Stimulated activated CD8-positive, alpha-beta memory T cell treated with anti-CD3 and anti-CD28 coated beads, Interleukin-15, amount 100 ng/mL, for 1 hour (primary cell): ENCODE data around the gene SHCBP1L.

Experiments used
- DNase-seq: peaks from one replicate; pipeline ENCODE4 v3.0.0-alpha.2; 2020; ENCODE audit warnings: low read depth

Gene SHCBP1L

DNA sequence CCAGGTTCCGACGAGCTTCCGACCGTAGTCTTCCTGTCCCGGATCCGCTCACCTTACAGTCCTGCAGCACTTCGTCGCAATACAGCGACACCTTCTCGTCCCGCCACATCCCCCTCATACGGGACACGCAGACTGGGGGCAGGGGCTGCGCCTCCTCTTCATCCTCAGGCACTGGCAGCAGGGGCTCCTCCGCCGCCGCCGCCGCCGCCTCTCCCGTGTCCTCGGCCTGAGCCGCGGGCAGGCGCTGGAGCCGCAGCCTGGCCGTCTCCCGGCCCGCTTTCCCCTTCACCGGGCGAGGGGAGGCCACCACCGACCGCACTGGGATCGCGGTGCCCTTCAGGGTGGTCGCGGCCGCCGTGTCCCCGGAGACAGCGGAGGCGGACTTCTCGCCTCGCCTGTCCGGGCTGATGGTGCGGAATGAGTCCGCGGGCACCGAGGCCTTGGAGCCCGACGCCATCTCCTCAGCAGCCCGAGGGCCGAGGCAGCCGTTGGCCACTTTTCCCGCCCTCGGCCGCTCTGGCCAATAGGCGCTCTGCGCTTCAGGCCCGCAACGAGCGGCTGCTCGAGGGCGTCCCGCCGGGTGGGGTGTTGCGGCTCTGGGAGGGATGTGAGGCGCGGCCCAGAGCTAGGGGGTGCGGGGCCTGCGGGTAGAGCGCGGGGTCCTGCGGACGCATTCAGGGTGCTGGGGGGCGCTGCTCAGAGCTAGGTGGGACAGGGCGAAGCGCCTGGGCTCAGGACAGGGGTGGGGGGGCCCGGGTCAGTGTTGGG, at the start of gene SHCBP1L:
TSS of gene SHCBP1L (minus strand) at position 490 of the 768 bp plus-strand sequence. CDS start at position 457, 33 bp downstream.
- DNase-seq = no peak

DNA sequence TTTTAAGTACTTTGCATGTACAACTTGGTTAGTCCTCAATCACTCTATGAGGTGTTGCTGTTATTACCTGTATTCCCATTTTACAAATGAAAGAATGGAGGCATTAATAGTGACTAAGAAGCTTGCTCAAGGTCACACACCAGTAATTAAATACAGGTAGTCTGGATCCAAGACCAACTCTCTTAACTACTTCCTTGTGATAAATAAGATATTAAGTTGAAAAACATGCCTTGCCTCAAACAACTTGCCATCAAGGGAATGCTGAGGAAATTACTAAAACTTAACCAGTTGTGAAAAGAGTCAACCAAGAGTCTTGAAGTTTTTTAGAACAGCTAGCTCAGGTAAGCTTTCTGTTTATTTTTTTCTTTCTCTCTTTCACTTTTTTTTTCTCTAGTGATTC, 49.3 kb upstream of the SHCBP1L start:
- no peak for DNase-seq

DNA sequence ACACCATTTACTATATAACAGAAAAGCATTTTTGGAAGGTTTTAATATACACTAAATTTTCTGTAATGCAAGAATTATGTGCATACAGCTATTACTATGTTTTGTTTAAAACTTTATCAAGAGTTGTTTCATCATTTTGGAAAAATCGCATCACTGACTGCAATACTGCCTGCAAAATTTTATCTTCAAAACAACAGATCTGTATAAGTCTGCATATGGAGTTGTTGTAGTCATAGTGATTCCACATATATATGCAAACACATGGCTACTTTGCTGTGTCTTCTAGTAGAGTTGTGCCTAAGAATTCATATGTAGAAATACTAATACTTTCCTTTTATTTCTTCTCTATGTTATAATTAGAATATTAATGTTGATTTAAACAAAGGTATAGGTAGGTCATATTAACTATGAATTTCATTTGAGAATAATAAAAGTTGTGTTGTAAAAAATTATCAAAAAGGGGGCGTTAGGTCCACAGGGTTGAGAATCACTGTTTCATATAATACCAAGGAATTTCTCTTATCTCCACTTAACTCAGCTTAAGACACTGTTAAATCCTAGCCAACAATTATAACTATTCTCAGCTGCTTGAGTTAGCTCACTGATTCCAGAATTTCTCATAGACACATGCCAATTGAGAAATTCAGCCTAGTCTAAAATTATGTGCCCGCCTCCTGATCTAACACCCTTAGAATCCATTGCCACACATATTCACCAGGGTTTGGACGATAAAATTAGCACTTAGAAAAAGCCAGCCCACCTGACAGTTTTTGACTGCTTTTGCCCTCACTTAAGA, 47.4 kb upstream of the SHCBP1L start:
- DNase-seq = no peak

DNA sequence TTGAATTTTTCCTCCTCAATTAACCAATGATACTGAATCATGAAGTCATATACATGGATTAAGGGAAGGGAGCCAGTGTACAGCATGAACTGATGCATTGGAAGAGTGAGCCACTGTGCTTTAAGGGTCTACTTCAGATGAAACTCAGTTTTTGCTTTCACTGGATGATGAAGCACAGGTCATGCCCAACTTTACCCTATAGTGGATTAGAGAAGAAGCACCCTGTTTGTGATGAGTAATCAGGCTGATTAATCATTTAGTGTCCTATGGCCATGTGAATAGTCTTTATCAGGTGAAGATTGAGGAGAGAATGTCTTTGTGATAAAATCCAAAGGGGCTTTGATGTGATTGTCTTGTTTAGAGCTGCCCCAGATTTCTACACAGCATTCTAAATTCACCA, 45.5 kb upstream of the SHCBP1L start:
- no peak for DNase-seq

DNA sequence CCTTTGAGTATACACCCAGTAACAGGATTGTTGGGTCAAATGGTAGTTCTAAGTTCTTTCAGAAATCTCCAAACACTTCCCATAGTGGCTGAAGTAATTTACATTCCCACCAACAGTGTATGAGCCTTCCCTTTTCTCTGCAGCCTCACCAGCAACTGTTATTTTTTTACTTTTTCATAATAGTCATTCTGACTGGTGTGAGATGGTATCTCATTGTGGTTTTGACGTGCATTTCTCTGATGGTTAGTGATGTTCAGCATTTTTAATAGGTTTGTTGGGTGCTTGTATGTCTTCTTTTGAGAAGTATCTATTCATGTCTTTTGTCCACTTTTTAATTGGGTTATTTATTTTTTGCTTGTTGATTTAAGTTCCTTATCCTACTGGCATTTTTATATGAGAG, 43.9 kb upstream of the SHCBP1L start:
- DNase-seq = no peak

DNA sequence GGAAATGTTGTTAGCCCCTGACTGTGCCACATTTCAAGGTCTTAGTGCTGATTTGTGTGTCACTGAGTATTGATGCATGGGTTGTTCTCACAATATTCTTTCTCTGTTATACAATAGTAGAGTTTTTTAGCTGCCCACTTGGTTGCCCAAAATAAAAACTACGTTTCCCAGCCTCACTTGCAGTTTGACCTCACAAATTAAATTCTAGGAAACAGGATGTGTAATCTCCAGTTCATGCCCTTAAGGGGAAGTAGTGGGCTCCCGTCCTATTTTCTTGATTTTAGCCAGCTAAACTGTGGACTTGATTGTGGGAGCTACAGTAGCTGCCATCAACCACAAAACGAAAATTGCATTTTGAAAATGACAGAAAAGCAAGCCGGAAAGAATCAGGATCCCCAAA, 42.9 kb upstream of the SHCBP1L start:
- no peak for DNase-seq

DNA sequence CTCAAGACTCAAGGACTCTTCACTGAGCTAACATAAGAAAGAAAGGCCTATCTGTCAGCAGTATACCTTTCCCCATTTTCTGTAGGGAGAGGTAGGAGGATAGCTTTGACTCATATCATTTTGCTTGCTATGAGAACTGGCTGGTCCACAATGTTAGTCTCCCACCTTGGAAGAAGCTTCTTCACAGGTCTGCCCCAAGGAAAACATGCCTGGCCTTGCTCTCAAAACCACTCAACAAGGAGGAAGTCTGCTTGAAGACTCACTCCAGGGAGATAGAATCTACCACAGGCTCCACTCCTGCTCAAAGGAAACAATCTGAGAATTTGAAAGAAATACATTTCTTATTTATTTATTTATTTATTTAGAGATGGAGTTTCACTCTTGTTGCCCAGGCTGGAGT, 40.8 kb upstream of the SHCBP1L start:
- DNase-seq = no peak

DNA sequence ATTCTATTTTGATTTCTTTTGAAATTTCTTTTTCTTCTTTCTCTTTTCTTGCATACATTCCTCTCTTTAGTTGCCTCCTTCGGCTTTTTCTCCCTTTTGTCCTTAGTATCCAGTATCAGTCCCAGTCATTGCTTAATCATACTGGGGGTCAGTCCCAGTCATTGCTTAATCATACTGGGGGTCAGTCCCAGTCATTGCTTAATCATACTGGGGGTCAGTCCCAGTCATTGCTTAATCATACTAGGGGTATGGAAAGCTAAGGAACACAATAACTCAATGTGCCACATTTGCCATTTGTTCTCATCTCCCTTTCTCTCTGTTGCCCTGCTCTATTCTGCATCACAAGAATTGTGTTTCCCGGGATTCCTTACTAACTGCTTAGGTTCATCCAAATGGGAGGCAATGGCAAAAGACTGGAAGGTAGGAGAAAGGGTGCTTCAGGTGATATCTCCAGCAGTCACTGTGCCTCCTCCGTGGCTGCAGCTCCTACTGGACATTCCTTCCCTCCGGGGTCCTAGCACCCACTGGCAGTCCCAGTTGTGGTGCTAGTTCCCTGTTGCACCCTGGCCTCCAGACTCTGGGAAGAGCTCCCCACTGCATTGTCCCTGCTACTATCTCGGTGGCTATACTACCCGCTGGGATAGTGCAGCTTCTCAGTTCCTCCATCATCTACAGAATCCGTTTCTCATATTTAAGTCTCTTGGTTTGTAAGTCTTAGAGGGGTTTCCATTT, 37.6 kb upstream of the SHCBP1L start:
- DNase-seq = no peak

DNA sequence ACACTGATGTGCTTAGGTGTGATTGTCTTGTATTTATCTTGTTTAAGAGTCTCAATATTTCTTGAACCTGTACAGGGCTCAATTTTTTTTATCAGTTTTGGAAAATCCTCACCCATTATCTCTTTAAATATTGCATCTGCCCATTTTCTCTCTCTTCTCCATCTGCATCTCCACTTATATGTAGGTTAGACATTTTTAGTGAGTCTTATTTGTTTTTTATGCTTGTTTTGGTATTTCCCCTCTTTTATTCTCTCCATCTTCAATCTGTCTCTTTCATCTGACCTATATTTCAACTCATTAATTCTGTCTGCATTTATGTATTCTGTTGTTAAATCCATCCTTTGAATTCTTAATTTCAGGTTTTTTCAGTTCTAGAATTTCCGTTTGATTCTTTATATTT, 32.9 kb upstream of the SHCBP1L start:
- DNase-seq = no peak

DNA sequence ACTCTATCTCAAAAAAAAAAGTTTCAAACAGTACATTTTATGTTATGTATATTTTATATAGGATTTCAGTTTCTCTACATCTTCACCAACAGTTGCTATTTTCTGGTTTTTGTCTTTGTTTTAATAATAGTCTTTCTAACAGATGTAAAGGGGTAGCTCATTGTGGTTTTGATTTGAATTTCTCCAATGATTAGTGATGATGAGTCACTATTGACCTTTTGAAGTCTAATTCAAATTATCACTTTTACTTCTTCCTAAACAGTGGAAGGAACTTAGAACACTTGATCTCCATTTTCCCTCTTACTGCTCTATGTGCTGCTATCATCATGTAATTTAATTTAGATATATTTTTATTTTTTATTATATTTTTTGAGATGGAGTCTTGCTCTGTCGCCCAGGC, 31.7 kb upstream of the SHCBP1L start:
- no peak for DNase-seq

DNA sequence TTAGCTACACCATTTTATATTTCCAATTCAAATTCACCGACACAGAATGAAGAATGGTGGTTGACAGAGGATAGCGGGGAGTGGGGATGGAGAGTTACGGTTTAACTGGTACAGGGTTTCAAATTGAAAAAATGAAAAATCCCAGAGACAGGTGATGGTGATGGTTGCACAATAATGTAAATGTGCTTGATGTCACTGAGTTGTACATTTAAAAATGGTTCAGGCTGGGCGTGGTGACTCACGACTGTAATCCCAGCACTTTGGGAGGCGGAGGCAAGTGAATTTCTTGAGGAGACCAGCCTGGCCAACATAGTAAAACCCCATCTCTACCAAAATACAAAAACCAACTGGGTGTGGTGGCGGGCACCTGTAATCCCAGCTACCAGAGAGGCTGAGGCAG, 31.2 kb upstream of the SHCBP1L start:
- DNase-seq = no peak

DNA sequence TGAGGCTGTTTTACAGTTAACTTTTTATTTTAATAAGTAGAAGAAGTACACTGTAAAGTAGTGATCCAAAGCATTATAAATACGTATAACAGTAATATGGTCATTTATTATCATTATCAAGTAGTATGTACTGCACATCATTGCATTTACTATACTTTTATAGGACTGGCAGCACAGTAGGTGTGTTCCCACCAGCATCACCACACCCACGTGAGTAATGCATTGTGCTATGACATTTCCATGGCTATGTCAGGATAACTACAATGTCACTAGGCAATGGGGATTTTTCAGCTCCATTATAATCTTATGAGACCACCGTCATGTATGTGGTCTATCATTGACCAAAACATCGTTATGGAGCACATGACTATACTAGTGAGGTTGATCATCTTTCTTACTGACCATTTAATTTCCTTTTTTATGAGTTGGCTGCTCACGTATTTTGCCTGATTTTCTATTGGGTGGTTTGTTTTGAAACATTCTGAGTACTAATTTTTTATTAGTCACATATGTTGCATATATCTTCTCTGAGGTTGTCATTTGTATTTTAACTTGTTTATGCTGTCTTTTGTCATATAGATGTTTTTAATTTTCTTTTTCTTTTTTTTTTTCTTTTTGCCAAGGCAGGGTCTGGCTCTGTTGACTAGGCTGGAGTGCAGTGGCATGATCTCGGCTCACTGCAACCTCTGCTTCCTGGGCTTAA, 25.3 kb upstream of the SHCBP1L start:
- DNase-seq = no peak

DNA sequence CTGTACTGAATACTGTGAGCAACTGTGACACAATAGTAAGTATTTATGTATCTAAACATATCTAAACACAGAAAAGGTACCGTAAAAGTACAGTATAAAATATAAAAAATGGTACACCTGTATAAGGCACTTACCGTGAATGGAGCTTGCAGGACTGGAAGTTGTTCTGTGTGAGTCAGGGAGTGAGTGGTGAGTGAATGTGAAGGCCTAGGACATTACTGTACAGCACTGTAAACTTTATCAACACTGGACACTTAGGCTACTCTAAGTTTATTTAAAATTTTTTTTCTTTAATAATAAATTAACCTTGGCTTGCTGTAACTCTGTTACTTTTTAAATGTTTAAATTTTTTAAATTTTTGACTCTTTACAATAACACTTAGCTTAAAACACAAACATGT, 24.5 kb upstream of the SHCBP1L start:
- no peak for DNase-seq

DNA sequence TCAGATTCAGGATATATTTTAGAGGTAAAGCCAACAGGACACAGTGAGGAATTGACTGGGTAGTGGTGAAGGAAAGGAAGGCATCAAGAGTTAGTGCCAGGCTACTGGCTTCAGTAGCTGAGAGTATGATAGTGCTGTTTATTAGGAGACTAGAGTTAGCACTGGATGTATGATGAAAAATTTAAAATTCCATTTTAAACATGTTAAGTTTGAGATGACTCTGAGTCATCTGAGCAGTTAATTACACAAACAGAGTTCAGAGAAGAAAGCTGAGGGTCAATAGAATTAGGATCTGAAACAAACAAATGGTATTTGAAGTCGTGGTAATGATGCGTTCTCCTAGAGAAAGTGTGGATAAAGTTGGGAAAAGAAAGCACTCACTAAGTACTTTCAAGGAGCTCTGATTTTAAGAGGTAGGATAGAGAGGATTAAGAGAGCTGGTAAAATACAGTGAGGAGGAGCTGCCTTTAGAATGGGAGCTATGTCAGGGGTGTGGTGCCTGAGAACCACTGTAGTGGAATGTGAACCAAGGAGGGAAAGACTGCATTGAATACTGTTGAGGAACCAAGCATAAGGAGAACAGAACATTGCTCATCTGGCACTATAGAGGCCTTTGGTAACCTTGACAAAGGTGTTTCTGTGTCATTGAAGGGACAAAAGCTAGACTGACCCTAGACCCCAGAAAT, 21.7 kb upstream of the SHCBP1L start:
- no peak for DNase-seq

DNA sequence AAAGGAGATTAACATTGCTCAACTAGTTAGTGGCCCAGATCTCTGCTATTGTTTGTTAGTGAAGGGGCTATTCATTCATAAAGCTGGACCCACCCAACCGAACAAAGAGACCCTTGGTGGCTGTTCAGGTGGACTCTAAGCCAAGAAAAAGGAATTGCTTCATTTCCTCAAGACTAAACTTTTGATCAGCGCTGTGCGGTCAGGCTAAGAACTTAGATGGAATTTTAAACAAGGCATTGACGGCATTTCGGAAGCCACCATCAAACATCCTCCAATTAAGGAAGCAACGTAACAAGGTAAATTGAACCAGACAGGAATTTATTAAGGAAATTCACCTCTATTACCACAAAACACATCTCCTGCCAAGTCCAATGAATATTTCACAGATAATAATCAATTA, 19.9 kb upstream of the SHCBP1L start:
- DNase-seq = no peak

DNA sequence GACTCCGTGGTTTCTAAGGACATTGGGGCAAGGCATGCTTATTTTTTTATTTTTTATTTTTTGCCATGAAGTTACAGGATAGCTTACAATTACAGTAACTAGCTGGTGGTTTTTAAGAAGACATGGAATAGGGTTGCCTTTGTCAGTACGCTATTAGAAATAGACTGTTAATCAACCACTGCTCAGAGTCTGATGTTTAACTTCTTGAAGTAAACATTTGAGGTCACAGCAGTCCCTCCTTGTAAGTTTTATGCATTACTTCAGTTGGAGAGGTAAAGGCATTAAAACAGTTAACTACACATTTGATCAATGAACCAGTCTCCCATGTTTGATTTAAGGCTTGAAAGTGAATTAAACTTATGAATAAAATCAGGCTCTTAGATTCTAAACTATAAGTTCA, 19.3 kb upstream of the SHCBP1L start:
- DNase-seq = no peak

DNA sequence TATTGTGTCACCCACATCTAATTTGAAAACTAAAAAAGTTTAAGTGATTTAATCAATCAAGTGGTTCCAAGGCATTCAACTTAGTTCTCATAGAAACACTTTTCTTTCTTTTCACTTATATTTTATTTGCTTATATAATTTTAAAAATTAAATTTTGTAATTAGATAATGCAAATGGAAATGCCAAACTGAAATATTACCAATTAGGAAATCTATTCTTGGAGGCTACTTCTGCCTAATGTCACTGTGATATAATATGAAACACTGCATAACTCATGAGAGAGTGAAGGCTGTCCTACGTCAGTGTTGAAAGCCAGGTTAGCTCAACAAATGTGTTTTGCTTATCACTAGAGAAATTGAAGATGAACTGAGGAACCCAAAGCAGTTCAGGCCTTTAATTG, 18.3 kb upstream of the SHCBP1L start:
- no peak for DNase-seq

DNA sequence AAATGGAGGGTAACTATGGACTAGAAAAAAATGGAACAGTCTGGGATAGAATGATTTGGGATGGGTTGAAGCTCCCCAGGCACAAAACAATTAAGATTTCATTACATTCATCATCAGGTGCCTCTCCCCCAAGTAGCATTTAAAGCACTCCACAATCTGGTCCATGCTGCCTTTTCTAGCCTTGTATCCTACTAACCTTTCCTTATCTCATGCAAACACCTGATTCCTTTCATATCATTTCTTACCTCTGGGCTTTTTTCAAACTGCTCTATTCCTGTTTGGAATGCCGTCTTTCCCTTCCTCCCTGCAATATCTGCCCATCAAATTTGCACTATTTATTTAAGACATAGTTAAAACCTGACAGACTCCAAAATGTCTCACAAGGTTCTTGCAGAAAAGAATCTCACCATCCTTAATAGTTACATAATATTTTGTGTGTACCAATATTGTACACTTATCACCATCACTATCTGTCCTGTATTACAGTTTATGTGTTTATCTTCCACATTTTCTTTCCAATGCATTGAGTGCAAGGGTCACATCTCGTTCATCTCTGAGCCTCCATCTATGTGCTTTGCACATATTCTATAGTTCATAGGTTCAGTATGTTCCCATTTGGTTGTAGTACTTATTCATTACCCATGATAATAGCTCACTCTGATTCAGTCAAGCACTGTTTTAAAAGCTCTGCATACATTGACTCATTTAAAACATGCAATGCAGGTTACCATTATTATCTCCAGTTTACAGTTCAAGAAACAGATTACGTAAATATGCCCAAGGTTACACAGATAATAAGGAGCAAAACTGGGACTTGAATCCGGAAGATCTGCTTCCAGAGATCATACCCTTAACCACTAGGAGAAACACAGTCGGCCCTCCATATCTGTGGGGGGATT, 16.1 kb upstream of the SHCBP1L start:
- DNase-seq = no peak

DNA sequence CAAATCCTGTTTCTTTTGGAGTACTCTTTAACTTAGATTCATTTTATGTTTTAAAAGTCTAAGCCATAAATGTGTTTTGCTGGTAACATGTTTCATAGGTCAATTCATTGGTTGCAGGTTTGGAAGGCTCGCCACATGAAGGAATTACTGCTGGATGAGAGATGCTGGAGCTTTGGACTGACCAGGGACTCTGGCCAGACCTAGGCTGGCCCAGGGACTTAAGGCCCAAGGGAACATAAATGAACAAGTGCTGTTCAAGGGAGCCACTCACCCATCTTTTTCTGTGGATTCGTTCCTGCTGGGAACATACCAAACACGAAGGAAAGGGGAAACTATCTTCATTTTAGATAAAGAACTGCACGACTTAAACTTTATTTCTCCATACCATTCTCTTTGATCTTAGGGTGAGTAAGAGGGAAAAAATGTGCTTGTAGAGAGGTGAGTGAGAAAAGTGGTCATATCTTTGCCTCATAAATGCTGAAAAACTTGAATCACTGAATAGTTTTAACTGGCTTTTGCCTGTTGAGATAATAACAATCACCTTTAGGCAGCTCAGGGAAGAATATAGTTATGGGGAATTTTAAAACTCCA, 15.3 kb upstream of the SHCBP1L start:
- DNase-seq = no peak

DNA sequence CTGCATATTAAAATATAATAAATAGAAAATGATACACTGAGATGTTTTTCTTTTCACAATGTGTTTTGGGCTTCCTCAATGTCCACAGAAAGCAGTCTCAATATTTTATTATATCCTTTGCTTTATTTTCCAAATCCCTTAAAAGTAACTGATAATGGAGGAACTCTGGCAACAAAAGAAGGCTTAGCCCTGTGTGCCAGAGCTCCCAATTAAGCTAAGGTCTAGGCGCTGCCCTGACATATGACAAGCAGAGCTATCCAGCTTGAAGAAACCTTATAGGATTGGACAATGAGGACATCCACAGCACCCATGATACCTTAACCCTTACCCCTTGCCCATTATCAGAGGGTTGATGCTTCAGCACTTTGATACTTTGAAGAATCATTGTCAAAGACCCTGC, 12.9 kb upstream of the SHCBP1L start:
- DNase-seq = no peak
